HG03442 (cell line): Measurements from ENCODE around the gene RHOT2.
A peak's percentile ranks its signal among the peaks of the same experiment; 100 is the strongest.
"Not testable (repeated sequence)": the region's sequence is repeated elsewhere in the genome, so short reads cannot be mapped to it uniquely, and the experiment has no call there.

Experiments
- ATAC-seq: cut with Tn5 transposase; IDR thresholded peaks from one replicate; pipeline ENCODE4 v1.9.1; 2021; ENCODE audit warnings: mild to moderate bottlenecking, moderate library complexity; ENCODE audit not compliant: unreplicated experiment

RHOT2 gene

GRCh38 chr16:712740-713250, 44.9 kb downstream of the RHOT2 start:
- ATAC-seq = not testable (repeated sequence)

- no peak for ATAC-seq
Observed at GRCh38 chr16:714079-714478, 46.1 kb downstream of the RHOT2 start.

GRCh38 chr16:714558-715476, 46.9 kb downstream of the RHOT2 start, which contains the start of gene METRN:
METRN (plus strand) TSS chr16:715118; CDS start chr16:715290, 172 bp downstream.
- peak; percentile 61 for ATAC-seq

GRCh38 chr16:715477-716199, 47.7 kb downstream of the RHOT2 start:
- peak; percentile 23 for ATAC-seq

- no peak for ATAC-seq
Observed at GRCh38 chr16:716200-716568, 48.3 kb downstream of the RHOT2 start.

GRCh38 chr16:716768-717325, 48.9 kb downstream of the RHOT2 start:
- ATAC-seq = no peak

GRCh38 chr16:717450-718245, 49.7 kb downstream of the RHOT2 start:
- no peak for ATAC-seq

GRCh38 chr16:718389-718788, 50.5 kb downstream of the RHOT2 start:
- no peak for ATAC-seq

GRCh38 chr16:718922-719321, 51.0 kb downstream of the RHOT2 start:
- ATAC-seq = no peak

GRCh38 chr16:719815-720446, 52.0 kb downstream of the RHOT2 start:
- ATAC-seq = no peak

GRCh38 chr16:720447-720989, 52.6 kb downstream of the RHOT2 start:
- ATAC-seq = peak; percentile 18

GRCh38 chr16:720990-721764, 53.2 kb downstream of the RHOT2 start, which contains the start of gene ANTKMT:
ANTKMT (plus strand) TSS chr16:721146; CDS start chr16:721275, 129 bp downstream.
- peak; percentile 62 for ATAC-seq

- ATAC-seq = no peak
Observed at GRCh38 chr16:721765-722540, 54.0 kb downstream of the RHOT2 start.

GRCh38 chr16:722835-723633, 55.1 kb downstream of the RHOT2 start:
- ATAC-seq = no peak

- ATAC-seq = no peak
Observed at GRCh38 chr16:723695-724094, 55.8 kb downstream of the RHOT2 start.
